TTC549 (cell line): ENCODE results near the gene CIBAR2.

ENCODE experiments used
- FAIRE-seq: peaks from 2 replicates; lab custom pipeline; 2012; peaks lifted over from hg19 to GRCh38; lab: Jason Lieb, UNC

The CIBAR2 gene

GRCh38 chr16:85144026-85144915 lies 32.0 kb upstream of the CIBAR2 start:
- no peak for FAIRE-seq

DNA sequence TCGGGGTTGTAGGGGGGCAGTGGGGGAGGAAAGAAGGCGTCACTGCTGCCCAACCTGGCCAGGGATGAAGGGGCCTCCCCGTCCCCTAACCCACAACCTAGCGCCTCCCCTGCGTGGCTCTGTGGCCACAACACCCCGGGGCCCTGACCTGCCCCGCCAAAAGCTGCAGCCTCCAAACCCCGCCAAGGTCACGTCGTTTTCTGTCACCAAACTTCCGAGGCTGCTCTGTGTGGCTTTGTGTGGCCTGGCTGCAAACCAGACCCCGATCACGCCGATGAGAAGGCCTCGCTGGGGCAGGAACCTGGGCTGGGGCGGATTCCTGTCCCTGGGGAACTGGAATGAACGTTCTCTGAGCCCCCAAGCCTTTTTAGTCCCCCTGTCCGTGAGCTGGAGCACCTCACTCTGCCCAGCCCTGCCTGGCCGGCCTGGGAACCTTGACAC lies 30.5 kb upstream of the CIBAR2 start:
- FAIRE-seq = no peak

GRCh38 chr16:85142129-85142513 lies 29.8 kb upstream of the CIBAR2 start:
- no peak for FAIRE-seq

- no peak for FAIRE-seq
These were observed 29.3 kb upstream of the CIBAR2 start for GRCh38 chr16:85141491-85142128.

DNA sequence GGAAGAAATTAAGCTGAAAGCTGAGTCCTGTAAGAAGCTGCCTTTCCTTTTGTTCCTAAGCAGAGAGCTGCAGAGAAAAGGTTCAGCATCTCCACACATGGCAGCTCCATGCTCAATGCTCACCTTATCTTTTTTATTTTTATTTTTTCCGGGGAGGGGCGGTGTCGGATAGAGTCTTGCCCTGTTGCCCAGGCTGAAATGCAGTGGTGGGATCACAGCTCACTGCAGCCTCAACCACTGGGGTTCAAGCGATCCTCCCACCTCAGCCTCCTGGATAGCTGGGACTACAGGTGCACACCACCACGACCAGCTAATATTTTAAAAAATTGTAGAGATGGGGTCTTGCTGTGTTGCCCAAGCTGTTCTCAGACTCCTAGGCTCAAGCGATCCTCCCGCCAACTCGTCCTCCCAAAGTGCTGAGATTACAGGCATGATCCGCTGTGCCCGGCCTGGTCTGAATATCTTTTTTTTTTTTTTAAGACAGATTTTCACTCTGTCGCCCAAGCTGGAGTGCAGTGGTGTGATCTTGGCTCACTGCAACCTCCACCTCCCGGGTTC lies 28.3 kb upstream of the CIBAR2 start:
- no peak for FAIRE-seq

- no peak for FAIRE-seq
These were observed 27.6 kb upstream of the CIBAR2 start for GRCh38 chr16:85139881-85140339.

- FAIRE-seq = no peak
These were observed 26.8 kb upstream of the CIBAR2 start for GRCh38 chr16:85138825-85139627.

- no peak for FAIRE-seq
These were observed 26.0 kb upstream of the CIBAR2 start for GRCh38 chr16:85138073-85138824.

GRCh38 chr16:85137323-85138072 lies 25.2 kb upstream of the CIBAR2 start:
- FAIRE-seq = no peak

DNA sequence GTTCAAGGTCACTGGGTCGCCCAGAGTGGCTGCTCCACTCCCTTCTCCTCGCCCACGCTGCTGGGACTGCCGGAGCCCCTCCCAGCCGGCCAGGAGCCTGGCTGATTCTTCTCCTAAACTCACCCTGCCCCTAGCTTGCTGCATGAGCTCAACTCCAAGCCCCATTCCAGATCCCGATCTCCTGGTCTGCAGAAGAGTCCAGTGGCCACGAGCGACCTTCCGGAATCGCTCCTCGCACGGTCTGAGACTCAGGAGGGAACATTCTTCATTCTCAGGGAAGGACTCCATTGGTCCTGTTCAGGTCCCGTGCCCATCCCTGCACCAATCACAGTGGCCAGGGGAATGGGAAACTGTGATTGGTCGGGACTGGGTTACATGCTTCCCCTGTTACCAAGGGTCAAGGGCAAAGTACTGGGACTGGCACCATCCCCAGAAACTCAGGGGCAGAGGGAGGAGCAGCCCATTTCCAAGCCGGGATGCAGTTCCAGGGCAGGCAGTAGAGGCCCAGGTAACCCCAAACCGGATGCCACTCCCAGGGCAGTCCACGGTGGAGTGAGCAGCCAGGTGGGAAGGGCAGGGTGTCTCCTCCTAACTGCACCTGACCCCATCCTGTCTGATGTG lies 24.5 kb upstream of the CIBAR2 start:
- no peak for FAIRE-seq

DNA sequence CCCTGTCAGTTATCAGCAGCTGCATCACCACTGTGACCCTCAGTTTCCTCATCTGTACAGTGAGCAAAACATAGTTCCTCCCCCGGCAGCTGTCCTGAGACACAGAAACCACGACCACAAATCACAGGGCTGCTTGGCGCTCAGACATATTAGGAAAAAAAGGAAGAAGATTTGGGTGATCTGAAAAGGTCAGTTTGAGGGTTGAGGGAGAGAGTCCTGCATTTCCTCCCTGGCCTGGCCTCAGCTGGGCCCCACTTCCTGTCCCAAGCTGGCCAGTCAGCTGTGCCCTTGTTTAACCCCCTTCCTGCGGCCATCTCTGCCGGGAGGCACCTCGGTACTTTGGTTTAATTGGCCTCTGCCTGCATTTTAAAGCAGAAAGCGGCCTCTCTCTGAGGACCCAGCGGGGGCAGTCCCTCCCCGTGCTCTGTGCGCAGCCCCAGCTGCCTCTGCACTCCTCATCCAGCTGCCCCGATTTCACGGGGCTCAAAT lies 24.0 kb upstream of the CIBAR2 start:
- FAIRE-seq = no peak

- FAIRE-seq = no peak
These were observed 22.5 kb upstream of the CIBAR2 start for GRCh38 chr16:85134789-85135142.

- no peak for FAIRE-seq
These were observed 22.0 kb upstream of the CIBAR2 start for GRCh38 chr16:85134076-85134788.

GRCh38 chr16:85133290-85133599 lies 21.0 kb upstream of the CIBAR2 start:
- no peak for FAIRE-seq

DNA sequence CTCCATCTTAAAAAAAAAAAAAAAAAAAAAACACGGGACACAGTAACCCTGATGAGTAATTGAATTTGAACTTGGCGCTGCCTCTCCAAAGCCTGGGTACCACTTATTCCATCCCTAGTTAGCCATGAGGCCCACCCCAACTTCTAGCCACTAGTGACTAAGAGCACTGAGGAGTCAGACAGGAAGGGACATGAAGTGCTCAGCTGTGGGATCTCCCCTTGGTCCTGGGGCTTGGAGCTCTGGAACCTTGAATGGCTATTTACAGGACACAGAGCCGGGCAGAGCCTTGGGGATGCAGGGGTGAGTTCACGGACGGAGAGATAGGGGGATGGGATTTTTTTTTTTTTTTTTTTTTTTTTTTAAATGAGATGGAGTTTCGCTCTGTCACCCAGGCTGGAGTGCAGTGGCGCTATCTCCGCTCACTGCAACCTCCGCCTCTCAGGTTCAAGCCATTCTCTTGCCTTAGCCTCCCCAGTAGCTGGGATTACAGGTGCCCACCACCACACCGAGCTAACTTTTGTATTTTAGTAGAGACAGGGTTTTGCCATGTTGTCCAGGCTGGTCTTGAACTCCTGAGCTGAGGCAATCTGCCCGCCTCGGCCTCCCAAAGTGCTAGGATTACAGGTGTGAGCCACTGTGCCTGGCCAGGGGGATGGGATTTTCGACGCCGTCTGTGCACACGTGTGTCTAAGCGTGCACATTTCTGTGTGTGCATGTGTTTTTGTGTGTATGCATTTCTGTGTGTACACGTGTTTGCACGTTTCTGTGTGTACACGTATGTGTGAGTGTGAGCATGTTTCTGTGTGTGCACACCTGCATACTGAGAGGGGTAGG lies 20.4 kb upstream of the CIBAR2 start:
- no peak for FAIRE-seq

GRCh38 chr16:85130705-85131028 lies 18.4 kb upstream of the CIBAR2 start:
- FAIRE-seq = no peak

DNA sequence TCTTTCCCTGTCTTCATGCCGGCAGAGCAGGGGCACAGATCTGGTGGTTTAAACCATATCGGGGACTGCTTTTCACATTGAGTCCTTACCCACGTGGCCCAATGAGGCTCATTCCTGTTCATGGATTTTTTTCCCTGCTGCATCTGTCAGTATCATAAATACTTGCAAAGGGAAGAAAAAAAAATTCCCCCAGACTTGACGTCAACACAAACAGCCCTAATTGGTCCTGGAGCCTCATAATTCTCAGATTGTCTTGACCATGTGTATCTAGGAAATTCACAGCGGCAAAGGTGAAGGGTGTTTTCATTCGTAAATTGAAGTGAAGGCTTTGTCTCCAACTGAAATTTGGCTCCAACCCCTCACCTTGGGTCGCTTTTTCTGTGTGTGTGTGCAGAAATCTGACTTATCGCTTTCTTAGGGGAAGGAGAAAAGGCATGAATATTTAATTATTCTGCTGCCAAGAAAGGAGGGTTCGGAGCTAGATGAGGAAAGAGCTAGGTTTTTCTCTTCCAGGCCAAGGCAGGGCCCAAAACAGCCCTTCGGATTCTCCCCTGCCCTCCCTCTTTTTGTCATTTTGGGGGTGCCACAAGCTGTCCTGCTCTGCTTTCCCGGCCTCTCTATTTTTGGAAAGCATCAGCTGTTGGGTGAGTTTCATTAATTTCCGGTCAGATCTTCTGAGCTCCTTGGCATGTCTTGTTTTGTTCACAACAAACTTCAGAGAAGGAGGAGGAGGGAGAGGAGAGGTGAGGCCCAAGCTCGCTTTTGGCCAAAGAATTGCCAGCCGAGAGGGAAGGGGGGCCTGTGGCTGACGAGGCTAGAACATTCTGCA lies 17.8 kb upstream of the CIBAR2 start:
- no peak for FAIRE-seq
